Stimulated activated CD4-positive, alpha-beta T cell treated with anti-CD3 and anti-CD28 coated beads, Interleukin-12 subunit alpha, Interleukin-12 subunit beta, amount 100 ng/mL, for 4 hours (primary cell): ENCODE results near the gene CYP11A1.

ENCODE experiments used
- DNase-seq: peaks from one replicate; pipeline ENCODE4 v3.0.0-alpha.2; 2020

Gene CYP11A1

GRCh38 chr15:74343797-74344127 is 23.7 kb downstream of the CYP11A1 start:
- DNase-seq = no peak

GRCh38 chr15:74343127-74343796 is 24.2 kb downstream of the CYP11A1 start:
- no peak for DNase-seq

- DNase-seq = no peak
Measured at GRCh38 chr15:74340150-74340549, 27.3 kb downstream of the CYP11A1 start.

GRCh38 chr15:74339371-74339770 is 28.1 kb downstream of the CYP11A1 start:
- no peak for DNase-seq

GRCh38 chr15:74338676-74339075 is 28.8 kb downstream of the CYP11A1 start:
- no peak for DNase-seq

- no peak for DNase-seq
Measured at GRCh38 chr15:74337607-74338211, 29.7 kb downstream of the CYP11A1 start.

- no peak for DNase-seq
Measured at GRCh38 chr15:74337146-74337545, 30.3 kb downstream of the CYP11A1 start.

GRCh38 chr15:74336061-74337005 is 31.1 kb downstream of the CYP11A1 start:
- no peak for DNase-seq

- no peak for DNase-seq
Measured at GRCh38 chr15:74335396-74335795, 32.0 kb downstream of the CYP11A1 start.

- DNase-seq = no peak
Measured at GRCh38 chr15:74334127-74334526, 33.3 kb downstream of the CYP11A1 start.

- DNase-seq = no peak
Measured at GRCh38 chr15:74333662-74334061, 33.8 kb downstream of the CYP11A1 start.

- no peak for DNase-seq
Measured at GRCh38 chr15:74333093-74333492, 34.4 kb downstream of the CYP11A1 start.

- DNase-seq = no peak
Measured at GRCh38 chr15:74332611-74333010, 34.8 kb downstream of the CYP11A1 start.

GRCh38 chr15:74332011-74332410 is 35.4 kb downstream of the CYP11A1 start:
- no peak for DNase-seq

- no peak for DNase-seq
Measured at GRCh38 chr15:74330861-74331408, 36.5 kb downstream of the CYP11A1 start.

GRCh38 chr15:74328331-74329056 is 39.0 kb downstream of the CYP11A1 start:
- DNase-seq = no peak

- no peak for DNase-seq
Measured at GRCh38 chr15:74327756-74328155, 39.7 kb downstream of the CYP11A1 start.

- no peak for DNase-seq
Measured at GRCh38 chr15:74326746-74327145, 40.7 kb downstream of the CYP11A1 start.

GRCh38 chr15:74324714-74325113 is 42.7 kb downstream of the CYP11A1 start:
- DNase-seq = no peak

GRCh38 chr15:74322558-74323180 is 44.8 kb downstream of the CYP11A1 start:
- peak; percentile 46 for DNase-seq

GRCh38 chr15:74320352-74321247 is 46.8 kb downstream of the CYP11A1 start:
- peak; percentile 20 for DNase-seq
